A673 (cell line): ENCODE results near the gene WDR3. TPM values are rescaled to one million over a fixed set of nuclear protein-coding genes. Genes with fewer than 3 reads are reported as not detected.

Source experiments
- BruUV-seq: library from RNA; stranded (reverse); fragments of 400-500 nt; replicated peaks from 2 replicates; lab custom pipeline; 2021; lab: Mats Ljungman, UMichigan
- CTCF ChIA-PET: fragments of 300-600 bp; sonication (Branson Sonifier 250); formaldehyde crosslinking; loops from one replicate; lab custom pipeline; 2022; ENCODE audit warnings: antibody characterized with exemption; lab: Charles Lee
- POLR2A ChIA-PET: fragments of 300-600 bp; sonication (Branson Sonifier 250); formaldehyde crosslinking; loops from one replicate; lab custom pipeline; 2022; ENCODE audit warnings: antibody characterized with exemption; ENCODE audit not compliant: low non-redundant PET; lab: Charles Lee
- DNase-seq: peaks from one replicate; pipeline ENCODE4 v3.0.0-alpha.2; 2015; ENCODE audit warnings: low spot score
- H3K27ac ChIP-seq: fragments of 200-600 bp; sonication (generic); 2 replicates; pipeline ENCODE4 v1.5.1; 2016; ENCODE audit warnings: mixed run types, low read depth, mild to moderate bottlenecking, mixed read lengths, antibody characterized with exemption, low read length; ENCODE audit not compliant: poor library complexity, severe bottlenecking
- H3K27me3 ChIP-seq: fragments of 200-600 bp; sonication (generic); replicated peaks from 2 replicates; pipeline ENCODE4 v1.6.1; 2017; ENCODE audit warnings: mixed run types, low read depth, mild to moderate bottlenecking, mixed read lengths, antibody characterized with exemption, low read length; ENCODE audit not compliant: insufficient read depth, poor library complexity
- H3K36me3 ChIP-seq: fragments of 200-600 bp; sonication (generic); 2 replicates; pipeline ENCODE4 v1.6.1; 2016; ENCODE audit warnings: mixed run types, mild to moderate bottlenecking, mixed read lengths, antibody characterized with exemption, low read length; ENCODE audit not compliant: insufficient read depth, poor library complexity, severe bottlenecking
- H3K4me1 ChIP-seq: fragments of 200-600 bp; sonication (generic); 2 replicates; pipeline ENCODE4 v1.6.1; 2017; ENCODE audit warnings: mixed run types, mild to moderate bottlenecking, mixed read lengths, antibody characterized with exemption, low read length; ENCODE audit not compliant: insufficient read depth, poor library complexity, severe bottlenecking
- H3K4me3 ChIP-seq: fragments of 200-600 bp; sonication (generic); 2 replicates; pipeline ENCODE4 v1.5.1; 2016; ENCODE audit warnings: low read depth, mixed run types, mild to moderate bottlenecking, mixed read lengths, low read length; ENCODE audit not compliant: poor library complexity, severe bottlenecking
- H3K9me3 ChIP-seq: fragments of 200-600 bp; sonication (generic); 2 replicates; pipeline ENCODE4 v1.6.1; 2016; ENCODE audit warnings: mixed run types, low read depth, mild to moderate bottlenecking, mixed read lengths, antibody characterized with exemption, low read length; ENCODE audit not compliant: poor library complexity, severe bottlenecking
- EZH2 ChIP-seq: fragments of 200-600 bp; sonication (generic); IDR thresholded peaks from 2 replicates; pipeline ENCODE4 v1.6.1; 2017; ENCODE audit warnings: borderline replicate concordance, low read depth, mild to moderate bottlenecking, mixed read lengths, antibody characterized with exemption, low read length; ENCODE audit not compliant: poor library complexity, severe bottlenecking
- intact Hi-C: fragments of 100-400 bp; cut with micrococcal nuclease; formaldehyde crosslinking; loops from one replicate; pipeline ENCODE4 v1.10.0; 2022; ENCODE audit not compliant: unreplicated experiment
- total RNA-seq: library from RNA; stranded (reverse); gene quantifications from 2 replicates; pipeline ENCODE4 v1.2.3, GENCODE V29; 2021
- TF ChIP-seq, protein P1 (sequence below): fragments of 300-800, 200-600 bp; sonication (generic); conservative IDR thresholded peaks from 2 replicates; pipeline ENCODE4 v1.5.1; 2017; ENCODE audit warnings: low read depth, mild to moderate bottlenecking, antibody characterized with exemption, low read length, moderate library complexity, mixed read lengths

The WDR3 gene
- total RNA-seq, 1 experiment from 2014 or later: 70.1 TPM

DNA sequence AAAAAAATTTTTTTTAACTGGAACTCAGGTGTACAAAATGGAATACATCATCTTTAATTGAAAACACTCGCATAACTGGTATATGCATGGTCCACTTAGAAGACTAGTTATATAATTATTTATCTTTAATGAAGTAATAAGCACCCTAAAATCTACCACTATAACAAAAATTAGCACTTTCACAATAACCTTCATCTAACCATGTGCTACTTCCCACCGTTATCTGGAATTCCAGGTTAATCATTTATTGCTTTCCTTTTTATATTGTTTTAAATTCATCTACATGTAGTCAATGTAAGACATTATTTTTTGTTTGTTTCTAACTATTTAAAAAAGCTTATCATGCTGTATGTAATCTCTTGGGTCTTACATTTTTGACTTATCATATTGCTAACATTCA is 39.1 kb upstream of the WDR3 start:
- intact Hi-C loops: no loop called here
- H3K4me1 ChIP-seq: no peaks in the 10 kb centered on the region
- ChIA-PET POLR2A (no interaction called here), CTCF (no interaction called here)
- no peak overlapping the region for H3K4me3 ChIP-seq
- DNase-seq: no peak
- no TSS peak for BruUV-seq
- peaks cover 3% of the 10 kb centered on the region for H3K36me3 ChIP-seq
- H3K27ac ChIP-seq: no peak overlapping the region
- H3K9me3 ChIP-seq: no peaks in the 10 kb centered on the region
- TF ChIP-seq, protein P1, sequence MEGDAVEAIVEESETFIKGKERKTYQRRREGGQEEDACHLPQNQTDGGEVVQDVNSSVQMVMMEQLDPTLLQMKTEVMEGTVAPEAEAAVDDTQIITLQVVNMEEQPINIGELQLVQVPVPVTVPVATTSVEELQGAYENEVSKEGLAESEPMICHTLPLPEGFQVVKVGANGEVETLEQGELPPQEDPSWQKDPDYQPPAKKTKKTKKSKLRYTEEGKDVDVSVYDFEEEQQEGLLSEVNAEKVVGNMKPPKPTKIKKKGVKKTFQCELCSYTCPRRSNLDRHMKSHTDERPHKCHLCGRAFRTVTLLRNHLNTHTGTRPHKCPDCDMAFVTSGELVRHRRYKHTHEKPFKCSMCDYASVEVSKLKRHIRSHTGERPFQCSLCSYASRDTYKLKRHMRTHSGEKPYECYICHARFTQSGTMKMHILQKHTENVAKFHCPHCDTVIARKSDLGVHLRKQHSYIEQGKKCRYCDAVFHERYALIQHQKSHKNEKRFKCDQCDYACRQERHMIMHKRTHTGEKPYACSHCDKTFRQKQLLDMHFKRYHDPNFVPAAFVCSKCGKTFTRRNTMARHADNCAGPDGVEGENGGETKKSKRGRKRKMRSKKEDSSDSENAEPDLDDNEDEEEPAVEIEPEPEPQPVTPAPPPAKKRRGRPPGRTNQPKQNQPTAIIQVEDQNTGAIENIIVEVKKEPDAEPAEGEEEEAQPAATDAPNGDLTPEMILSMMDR: no peak
- no peak for TF ChIP-seq EZH2
- H3K27me3 ChIP-seq: no peaks in the 10 kb centered on the region

DNA sequence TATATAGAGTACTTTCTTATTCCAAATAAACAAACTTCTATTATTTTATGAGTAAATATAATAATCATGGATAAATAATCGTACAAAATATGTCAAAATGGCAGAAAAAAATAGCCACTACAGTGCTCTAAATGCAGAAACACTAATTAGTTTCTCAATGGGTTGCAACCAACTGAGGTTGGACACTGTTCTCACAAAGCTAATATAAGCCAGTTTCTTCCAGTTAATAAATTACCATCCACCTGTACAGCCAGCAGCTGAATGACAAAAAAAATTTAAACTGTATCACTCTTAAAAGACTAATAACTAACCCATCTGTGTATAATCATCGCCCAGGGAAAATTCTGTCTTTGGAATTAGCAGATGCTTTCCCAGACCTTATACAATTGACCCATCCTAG is 37.0 kb upstream of the WDR3 start:
- intact Hi-C loops: no loop called here
- DNase-seq: no peak
- CTCF ChIA-PET: no interaction called here
- Histone ChIP-seq H3K27me3 (no peaks in the 10 kb centered on the region), H3K4me1 (no peaks in the 10 kb centered on the region), H3K36me3 (peaks cover 15% of the 10 kb centered on the region), H3K4me3 (no peak overlapping the region), H3K9me3 (no peaks in the 10 kb centered on the region), H3K27ac (no peak overlapping the region)
- TF ChIP-seq EZH2: no peak
- TF ChIP-seq, protein P1: no peak
- POLR2A ChIA-PET: no interaction called here
- BruUV-seq: no TSS peak

DNA sequence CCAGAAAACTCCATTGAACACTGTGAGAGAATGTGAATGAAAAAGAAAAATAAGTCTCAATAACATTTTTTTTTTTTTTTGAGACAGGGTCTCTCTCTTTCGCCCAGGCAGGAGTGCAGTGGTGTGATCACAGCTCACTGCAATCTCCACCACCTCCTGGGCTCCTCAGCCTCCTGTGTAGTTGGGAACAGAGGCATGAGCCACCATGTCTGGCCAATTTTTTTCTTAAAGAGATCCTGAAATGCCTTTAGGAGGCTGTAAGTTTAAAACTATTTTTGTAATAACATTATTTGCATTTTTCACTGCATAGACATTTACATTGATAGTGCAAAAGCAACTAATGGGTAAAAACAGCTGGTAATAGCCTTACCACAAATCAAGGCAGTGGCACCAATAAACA is 35.5 kb upstream of the WDR3 start:
- H3K27ac ChIP-seq: no peak overlapping the region
- CTCF ChIA-PET: interaction anchor here (0.6 kb wide), 1 partner anchor 13 kb away, joined by 3 read pairs; no protein-coding TSS in a partner anchor
- BruUV-seq: no TSS peak
- H3K4me3 ChIP-seq: no peak overlapping the region
- intact Hi-C loops: no loop called here
- POLR2A ChIA-PET: no interaction called here
- peaks cover 20% of the 10 kb centered on the region for H3K36me3 ChIP-seq
- no peaks in the 10 kb centered on the region for H3K4me1 ChIP-seq
- DNase-seq: no peak
- H3K27me3 ChIP-seq: no peaks in the 10 kb centered on the region
- no peaks in the 10 kb centered on the region for H3K9me3 ChIP-seq
- TF ChIP-seq, protein P1: no peak
- TF ChIP-seq EZH2: no peak
